ENCODE data around the gene POC5.

The POC5 gene

DNA sequence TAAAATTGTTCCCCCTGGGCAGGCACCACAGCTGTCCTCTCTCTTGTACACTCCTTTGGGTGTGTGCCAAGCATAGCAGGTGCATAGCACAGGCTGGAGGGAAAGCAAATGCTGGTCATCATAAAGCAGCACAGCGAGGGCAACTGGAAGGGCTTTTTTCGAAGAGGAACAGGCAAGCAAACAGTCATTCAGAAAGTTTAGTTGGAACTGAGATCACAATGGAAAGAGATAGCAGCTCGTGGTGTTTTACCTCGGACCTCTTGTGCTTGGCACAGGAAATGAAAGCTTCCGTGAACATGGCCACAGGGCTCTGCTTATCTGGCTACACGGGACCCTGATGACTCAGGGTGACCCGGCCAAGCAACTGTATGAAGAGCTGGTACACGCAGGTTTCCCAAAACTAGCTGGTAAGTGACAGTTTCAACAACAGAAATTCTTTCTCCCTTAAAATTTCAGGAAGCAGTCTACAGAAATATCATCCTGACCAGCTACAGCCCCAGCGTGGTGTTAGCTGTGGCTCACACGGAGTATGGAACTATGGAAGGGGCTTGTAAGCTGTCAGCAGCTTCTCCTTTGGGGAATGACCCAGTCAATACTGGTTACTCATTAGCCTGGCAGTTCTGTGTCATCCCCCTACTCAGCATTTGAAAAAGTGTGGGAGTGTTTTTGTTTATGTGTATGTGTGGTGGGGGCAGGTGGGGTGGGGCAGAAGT lies 48.1 kb downstream of the POC5 start:
- TF ChIP-seq, protein P1, sequence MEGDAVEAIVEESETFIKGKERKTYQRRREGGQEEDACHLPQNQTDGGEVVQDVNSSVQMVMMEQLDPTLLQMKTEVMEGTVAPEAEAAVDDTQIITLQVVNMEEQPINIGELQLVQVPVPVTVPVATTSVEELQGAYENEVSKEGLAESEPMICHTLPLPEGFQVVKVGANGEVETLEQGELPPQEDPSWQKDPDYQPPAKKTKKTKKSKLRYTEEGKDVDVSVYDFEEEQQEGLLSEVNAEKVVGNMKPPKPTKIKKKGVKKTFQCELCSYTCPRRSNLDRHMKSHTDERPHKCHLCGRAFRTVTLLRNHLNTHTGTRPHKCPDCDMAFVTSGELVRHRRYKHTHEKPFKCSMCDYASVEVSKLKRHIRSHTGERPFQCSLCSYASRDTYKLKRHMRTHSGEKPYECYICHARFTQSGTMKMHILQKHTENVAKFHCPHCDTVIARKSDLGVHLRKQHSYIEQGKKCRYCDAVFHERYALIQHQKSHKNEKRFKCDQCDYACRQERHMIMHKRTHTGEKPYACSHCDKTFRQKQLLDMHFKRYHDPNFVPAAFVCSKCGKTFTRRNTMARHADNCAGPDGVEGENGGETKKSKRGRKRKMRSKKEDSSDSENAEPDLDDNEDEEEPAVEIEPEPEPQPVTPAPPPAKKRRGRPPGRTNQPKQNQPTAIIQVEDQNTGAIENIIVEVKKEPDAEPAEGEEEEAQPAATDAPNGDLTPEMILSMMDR (IDR thresholded peaks at IDR 0.05; ENCODE audit: extremely low read depth, missing control alignments): no peak

DNA sequence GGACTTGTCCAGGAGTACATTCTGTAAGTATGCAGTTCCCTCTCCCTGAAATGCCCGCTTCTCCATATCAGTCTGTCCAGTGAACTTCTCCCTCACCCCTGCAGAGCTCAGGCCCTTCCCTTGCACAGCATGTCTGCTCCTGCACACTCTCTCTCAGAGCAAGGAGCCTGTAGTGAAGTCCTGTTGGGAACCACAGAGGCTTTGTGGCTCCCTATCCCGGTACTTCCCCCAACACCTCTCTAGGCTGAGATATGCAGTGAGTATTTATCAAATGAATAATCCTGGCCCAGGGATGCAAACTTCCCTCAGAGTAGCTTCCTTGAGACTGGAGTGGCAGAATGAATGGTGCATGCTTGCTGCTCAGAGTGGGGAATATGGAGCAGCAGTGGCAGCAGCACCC lies 48.8 kb downstream of the POC5 start:
- TF ChIP-seq, protein P1 (IDR thresholded peaks at IDR 0.05; ENCODE audit: extremely low read depth, missing control alignments): no peak
- no peak for DNase-seq (ENCODE audit: low spot score)

More for the DNA sequence above, 48.1 kb downstream of the POC5 start:
- peak; percentile 66 for DNase-seq (ENCODE audit: low spot score)

DNA sequence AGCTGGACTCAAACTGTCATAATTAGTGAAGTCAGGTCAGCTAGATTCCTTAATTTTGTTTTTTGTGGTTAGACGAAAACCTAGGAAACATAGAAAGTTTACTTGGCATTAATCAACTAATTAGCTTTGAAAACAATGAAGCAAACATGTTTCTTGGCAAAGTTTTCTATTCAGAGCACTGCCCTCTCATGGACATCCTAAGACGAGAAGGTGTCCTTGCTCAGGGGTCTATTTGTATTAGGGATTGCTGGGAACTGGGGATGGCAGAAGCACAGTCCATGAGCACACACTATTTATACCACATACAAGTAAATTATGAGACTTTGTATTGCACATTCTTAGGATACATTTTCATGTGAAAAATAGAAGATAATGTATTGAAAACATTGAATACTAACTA lies 49.7 kb downstream of the POC5 start:
- DNase-seq (ENCODE audit: low spot score): no peak
- TF ChIP-seq, protein P1 (IDR thresholded peaks at IDR 0.05; ENCODE audit: extremely low read depth, missing control alignments): no peak

DNA sequence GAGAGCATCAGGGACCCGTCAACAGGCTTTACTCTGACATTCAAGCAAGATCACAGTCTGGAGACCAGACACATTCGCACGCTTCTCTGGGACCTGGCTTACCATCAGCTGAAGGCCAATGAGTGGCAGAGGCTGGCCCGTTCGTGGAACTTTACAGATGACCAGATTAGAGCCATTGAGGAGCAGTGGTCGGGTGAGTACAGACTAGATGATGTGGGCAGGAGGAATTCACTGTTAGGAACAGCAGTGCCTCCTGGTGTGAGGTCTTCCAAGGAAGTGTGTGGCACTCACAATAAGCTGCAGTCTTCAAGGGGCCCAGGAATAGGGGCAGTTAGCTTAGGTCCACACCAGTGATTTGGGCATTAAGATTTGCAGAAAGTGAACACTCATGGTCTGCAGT lies 50.4 kb downstream of the POC5 start:
- no peak for DNase-seq (ENCODE audit: low spot score)
- TF ChIP-seq, protein P1 (IDR thresholded peaks at IDR 0.05; ENCODE audit: extremely low read depth, missing control alignments): no peak

DNA sequence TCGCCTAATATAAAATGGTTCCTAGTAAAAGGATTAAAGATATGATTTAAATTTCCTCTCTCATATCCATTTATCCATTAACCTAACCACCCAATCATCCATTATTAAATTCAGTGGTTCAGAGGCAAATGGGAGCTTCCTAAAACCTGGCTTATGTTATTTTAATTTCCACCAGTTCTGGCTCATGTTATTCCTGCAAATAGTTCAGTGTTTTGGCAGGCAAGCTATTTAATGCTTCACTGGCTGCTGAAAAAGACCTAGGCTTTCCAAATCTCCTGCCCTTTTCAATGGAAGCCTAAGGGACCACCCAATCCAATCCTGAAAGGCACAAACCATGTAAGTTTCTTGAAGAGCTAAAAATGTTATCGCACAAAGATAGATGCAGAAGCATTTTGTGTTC lies 52.3 kb downstream of the POC5 start:
- no peak for DNase-seq (ENCODE audit: low spot score)
- TF ChIP-seq, protein P1 (IDR thresholded peaks at IDR 0.05; ENCODE audit: extremely low read depth, missing control alignments): no peak

DNA sequence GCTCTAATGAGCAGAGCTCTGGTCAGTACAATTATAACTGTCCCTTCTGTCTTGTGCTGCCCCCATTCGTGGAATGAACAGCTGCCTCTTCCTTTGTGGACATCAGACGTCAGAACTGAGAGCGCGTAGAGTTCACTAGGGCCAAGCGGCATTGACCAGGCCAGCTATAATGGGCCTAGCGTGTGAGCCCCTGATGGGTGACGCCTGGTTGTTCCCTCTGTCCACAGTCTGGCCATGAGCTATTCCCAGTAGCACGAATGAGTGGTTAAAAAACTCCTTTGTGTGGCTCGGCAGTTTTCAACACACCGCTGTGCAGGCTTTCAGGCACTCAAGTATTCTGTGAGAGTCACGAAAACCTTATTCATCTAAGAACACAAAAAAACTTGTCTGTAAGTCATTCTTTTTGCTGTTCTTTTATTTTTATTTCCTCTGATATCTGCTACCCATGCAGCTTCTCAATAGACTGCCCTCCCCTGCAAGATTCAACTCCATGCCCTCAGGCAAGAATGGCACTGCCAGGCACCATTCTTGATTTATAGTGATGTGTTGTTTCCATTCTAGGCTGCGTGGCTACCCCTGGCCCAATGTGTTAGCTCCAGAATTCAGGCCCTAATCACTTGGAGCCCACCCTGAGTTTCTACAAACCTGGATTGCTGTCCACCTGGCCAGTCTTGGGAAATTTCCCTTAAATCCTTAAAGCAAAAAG lies 53.5 kb downstream of the POC5 start:
- DNase-seq (ENCODE audit: low spot score): no peak
- TF ChIP-seq, protein P1 (IDR thresholded peaks at IDR 0.05; ENCODE audit: extremely low read depth, missing control alignments): no peak

DNA sequence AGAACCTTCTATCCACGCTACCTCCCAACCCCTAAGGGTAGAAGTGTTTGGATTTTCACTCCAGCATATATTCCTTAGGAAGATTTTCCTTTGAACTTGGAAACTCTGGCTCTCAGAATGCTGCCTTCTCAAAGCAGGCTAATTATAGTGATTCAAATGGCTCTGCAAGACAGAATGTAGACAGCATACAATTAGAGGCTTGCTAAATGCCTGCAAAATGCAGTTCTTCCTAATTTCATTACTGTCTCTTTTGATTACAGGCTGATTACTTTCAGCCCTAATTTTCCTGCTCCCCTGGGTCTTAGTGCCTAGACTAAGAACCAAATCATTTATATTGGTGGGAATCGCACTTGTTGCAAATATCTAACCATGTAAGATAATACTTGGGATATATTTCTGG lies 55.2 kb downstream of the POC5 start:
- TF ChIP-seq, protein P1 (IDR thresholded peaks at IDR 0.05; ENCODE audit: extremely low read depth, missing control alignments): no peak
- DNase-seq (ENCODE audit: low spot score): no peak
